HG03097 (cell line): ENCODE results near the gene LYRM4.

Experiments
- ATAC-seq: cut with Tn5 transposase; IDR thresholded peaks from one replicate; pipeline ENCODE4 v1.9.1; 2021; ENCODE audit not compliant: unreplicated experiment, low FRiP score

LYRM4 gene

DNA sequence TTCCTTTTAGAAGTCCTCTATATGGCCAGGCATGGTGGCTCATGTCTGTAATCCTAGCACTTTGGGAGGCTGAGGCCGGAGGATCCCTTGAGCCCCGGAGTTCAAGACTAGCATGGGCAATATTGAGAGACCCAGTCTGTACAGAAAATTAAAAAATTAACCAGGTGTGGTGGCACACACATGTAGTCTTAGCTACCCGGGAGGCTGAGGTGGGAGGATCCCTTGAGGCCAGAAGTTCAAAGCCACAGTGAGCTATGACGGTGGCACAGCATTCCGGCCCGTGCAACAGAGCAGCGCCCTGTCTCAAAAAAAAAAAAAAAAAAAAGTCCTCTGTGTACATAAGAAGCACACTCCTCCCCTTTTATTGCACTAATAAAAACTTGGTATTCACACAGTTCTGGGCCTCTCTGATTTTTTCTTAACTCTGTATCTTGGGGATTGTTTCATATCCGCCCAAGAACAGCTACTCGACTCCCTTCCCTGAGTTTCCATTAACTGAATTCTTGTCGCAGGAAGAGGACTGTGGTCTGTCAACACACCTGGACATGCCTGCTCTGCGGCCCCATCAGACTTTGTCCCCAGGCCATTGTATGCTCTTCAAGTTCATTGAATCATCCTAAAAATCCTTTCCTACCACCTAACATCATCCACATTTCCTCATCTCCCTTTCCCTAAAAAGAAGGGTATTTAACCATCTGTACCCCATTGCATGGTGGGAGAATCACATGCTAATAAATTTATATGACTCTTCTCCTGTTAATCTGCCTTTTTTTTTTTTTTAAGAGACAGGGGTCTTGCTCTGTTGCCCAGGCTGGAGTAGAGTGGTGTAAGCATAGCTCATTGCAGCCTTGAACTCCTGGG lies 201.5 kb downstream of the LYRM4 start:
- no peak for ATAC-seq
